GM23338 (cell line): ENCODE results near the gene NPHS1. TPM values are rescaled to one million over a fixed set of nuclear protein-coding genes. Genes with fewer than 3 reads are reported as not detected.

Experiments used
- ATAC-seq: fragments of 200-7000 bp; cut with Tn5 transposase; 3 replicates; pipeline ENCODE4 v1.9.1; 2020
- DNase-seq: peaks from one replicate; pipeline ENCODE4 v3.0.0-alpha.2; 2015; ENCODE audit warnings: low spot score
- H2AFZ ChIP-seq: fragments of 200-600 bp; sonication (generic); 2 replicates; pipeline ENCODE4 v1.8.0; 2016; ENCODE audit warnings: antibody characterized with exemption, mild to moderate bottlenecking, moderate library complexity
- H3F3A ChIP-seq: fragments of 200-600 bp; sonication (generic); replicated peaks from 2 replicates; pipeline ENCODE4 v1.8.0; 2017; ENCODE audit warnings: antibody characterized with exemption, mixed run types, low read depth
- H3K27ac ChIP-seq: fragments of 200-600 bp; sonication (generic); 2 replicates; pipeline ENCODE4 v1.6.1; 2016; ENCODE audit warnings: low read depth
- H3K27me3 ChIP-seq: fragments of 200-600 bp; sonication (generic); 2 replicates; pipeline ENCODE4 v1.8.0; 2016; ENCODE audit warnings: mild to moderate bottlenecking, mixed run types, moderate library complexity; ENCODE audit not compliant: insufficient read depth
- H3K36me3 ChIP-seq: fragments of 200-600 bp; sonication (generic); 2 replicates; pipeline ENCODE4 v1.8.0; 2016; ENCODE audit warnings: mild to moderate bottlenecking; ENCODE audit not compliant: insufficient read depth
- H3K4me1 ChIP-seq: fragments of 200-600 bp; sonication (generic); 2 replicates; pipeline ENCODE4 v1.8.0; 2016; ENCODE audit warnings: mild to moderate bottlenecking, moderate library complexity; ENCODE audit not compliant: insufficient read depth
- H3K4me2 ChIP-seq: fragments of 200-600 bp; sonication (generic); 2 replicates; pipeline ENCODE4 v1.7.1; 2017; ENCODE audit warnings: mixed run types
- H3K4me3 ChIP-seq: fragments of 200-600 bp; sonication (generic); 2 replicates; pipeline ENCODE4 v1.6.1; 2016; ENCODE audit warnings: mixed run types
- H3K79me2 ChIP-seq: fragments of 200-600 bp; sonication (generic); replicated peaks from 2 replicates; pipeline ENCODE4 v1.8.0; 2017; ENCODE audit warnings: mild to moderate bottlenecking; ENCODE audit not compliant: insufficient read depth
- H3K9me2 ChIP-seq: fragments of 200-600 bp; sonication (generic); 2 replicates; pipeline ENCODE4 v1.8.0; 2017; ENCODE audit not compliant: insufficient read depth
- H4K20me1 ChIP-seq: fragments of 200-600 bp; sonication (generic); replicated peaks from 2 replicates; pipeline ENCODE4 v1.8.0; 2017; ENCODE audit warnings: mild to moderate bottlenecking; ENCODE audit not compliant: insufficient read depth
- H3K27ac Mint-ChIP-seq: 2 replicates; pipeline ENCODE4 v1.8.0; 2020; ENCODE audit warnings: inconsistent platforms, mild to moderate bottlenecking, moderate library complexity, mixed read lengths
- H3K27me3 Mint-ChIP-seq: 3 replicates; pipeline ENCODE4 v1.8.0; 2022; ENCODE audit warnings: low read depth, mild to moderate bottlenecking, moderate library complexity, mixed read lengths, inconsistent platforms; ENCODE audit not compliant: insufficient read depth, poor library complexity
- H3K36me3 Mint-ChIP-seq: 3 replicates; pipeline ENCODE4 v1.8.0; 2021; ENCODE audit warnings: low read depth, mild to moderate bottlenecking, inconsistent platforms, moderate library complexity, mixed read lengths
- H3K4me1 Mint-ChIP-seq: 3 replicates; pipeline ENCODE4 v1.8.0; 2020; ENCODE audit warnings: mild to moderate bottlenecking, inconsistent platforms, mixed read lengths
- H3K4me3 Mint-ChIP-seq: 3 replicates; pipeline ENCODE4 v1.8.0; 2021; ENCODE audit warnings: moderate library complexity, mild to moderate bottlenecking, inconsistent platforms, mixed read lengths
- H3K9me3 Mint-ChIP-seq: 3 replicates; pipeline ENCODE4 v1.8.0; 2020; ENCODE audit warnings: moderate library complexity, mild to moderate bottlenecking, inconsistent platforms, mixed read lengths
- CREB1 ChIP-seq: fragments of 250-450 bp; sonication (Bioruptor Pico); IDR thresholded peaks from 2 replicates; pipeline ENCODE4 v1.5.0; 2020; ENCODE audit warnings: low read depth, mild to moderate bottlenecking, moderate library complexity
- EZH2phosphoT487 ChIP-seq: fragments of 200-600 bp; sonication (generic); IDR thresholded peaks from one replicate; pipeline ENCODE4 v1.8.1; 2018; ENCODE audit warnings: antibody characterized with exemption; ENCODE audit not compliant: unreplicated experiment
- JUNB ChIP-seq: IDR thresholded peaks from one replicate; pipeline ENCODE4 v1.6.1; 2016; ENCODE audit warnings: antibody characterized with exemption; ENCODE audit not compliant: unreplicated experiment
- POLR2AphosphoS5 ChIP-seq: IDR thresholded peaks from 2 replicates; pipeline ENCODE4 v1.6.1; 2016; ENCODE audit warnings: antibody characterized with exemption, low read depth
- STAT1 ChIP-seq: IDR thresholded peaks from one replicate; pipeline ENCODE4 v1.6.1; 2016; ENCODE audit warnings: antibody characterized with exemption; ENCODE audit not compliant: unreplicated experiment
- ZNF331 ChIP-seq: fragments of 250-450 bp; sonication (Bioruptor Pico); IDR thresholded peaks from 2 replicates; pipeline ENCODE4 v1.5.0; 2020; ENCODE audit warnings: low read depth, mild to moderate bottlenecking, moderate library complexity
- polyA plus RNA-seq: library from polyadenylated mRNA; unstranded; fragments of >200 nt; fragmentation: Nextera tagmentation; extraction: Ambion mirVana; gene quantifications from 2 replicates; pipeline ENCODE4 v1.2.1, GENCODE V29; 2016
- total RNA-seq: library from RNA; depleted of rRNA; stranded (reverse); fragments of >200 nt; shearing (Covaris generic); gene quantifications from 2 replicates; pipeline ENCODE4 v1.2.3, GENCODE V29; 2014
- TF ChIP-seq, protein P1 (sequence below): IDR thresholded peaks from one replicate; pipeline ENCODE4 v1.6.1; 2018; ENCODE audit warnings: antibody characterized with exemption; ENCODE audit not compliant: unreplicated experiment
- TF ChIP-seq, protein P2 (sequence below), 2 experiments: fragments of 200-600 bp in 1 of 2; sonication (generic) in 1 of 2; conservative IDR thresholded peaks; 2 replicates each; pipeline versions ENCODE4 v1.5.1 to v1.6.1; 2016 to 2017; ENCODE audit warnings: antibody characterized with exemption in 2 of 2, low read depth in 2 of 2, mild to moderate bottlenecking in 2 of 2, moderate library complexity in 1 of 2
- TF ChIP-seq, protein P3 (sequence below): IDR thresholded peaks from 2 replicates; pipeline ENCODE4 v1.6.1; 2016; ENCODE audit warnings: antibody characterized with exemption

The NPHS1 gene
- total and polyA plus RNA-seq, 2 experiments from 2014 or later = 1.0 to 1.3 TPM

GRCh38 chr19:35790981-35791813 is 61.1 kb downstream of the NPHS1 start:
- Mint-ChIP-seq H3K27ac (no peak overlapping the region), H3K4me1 (peaks cover 3% of the 10 kb centered on the region), H3K4me3 (no peak overlapping the region), H3K9me3 (no peaks in the 10 kb centered on the region), H3K36me3 (no peaks in the 10 kb centered on the region), H3K27me3 (peaks cover 17% of the 10 kb centered on the region)
- no peaks in the 10 kb centered on the region for H3K9me2 ChIP-seq
- H3F3A ChIP-seq = 0 out of 2 replicates have a peak, but pooled peaks cover 5% of the 10 kb centered on the region
- no peak overlapping the region for H3K27ac ChIP-seq
- peak; percentile 56 for ATAC-seq
- TF ChIP-seq, protein P1, sequence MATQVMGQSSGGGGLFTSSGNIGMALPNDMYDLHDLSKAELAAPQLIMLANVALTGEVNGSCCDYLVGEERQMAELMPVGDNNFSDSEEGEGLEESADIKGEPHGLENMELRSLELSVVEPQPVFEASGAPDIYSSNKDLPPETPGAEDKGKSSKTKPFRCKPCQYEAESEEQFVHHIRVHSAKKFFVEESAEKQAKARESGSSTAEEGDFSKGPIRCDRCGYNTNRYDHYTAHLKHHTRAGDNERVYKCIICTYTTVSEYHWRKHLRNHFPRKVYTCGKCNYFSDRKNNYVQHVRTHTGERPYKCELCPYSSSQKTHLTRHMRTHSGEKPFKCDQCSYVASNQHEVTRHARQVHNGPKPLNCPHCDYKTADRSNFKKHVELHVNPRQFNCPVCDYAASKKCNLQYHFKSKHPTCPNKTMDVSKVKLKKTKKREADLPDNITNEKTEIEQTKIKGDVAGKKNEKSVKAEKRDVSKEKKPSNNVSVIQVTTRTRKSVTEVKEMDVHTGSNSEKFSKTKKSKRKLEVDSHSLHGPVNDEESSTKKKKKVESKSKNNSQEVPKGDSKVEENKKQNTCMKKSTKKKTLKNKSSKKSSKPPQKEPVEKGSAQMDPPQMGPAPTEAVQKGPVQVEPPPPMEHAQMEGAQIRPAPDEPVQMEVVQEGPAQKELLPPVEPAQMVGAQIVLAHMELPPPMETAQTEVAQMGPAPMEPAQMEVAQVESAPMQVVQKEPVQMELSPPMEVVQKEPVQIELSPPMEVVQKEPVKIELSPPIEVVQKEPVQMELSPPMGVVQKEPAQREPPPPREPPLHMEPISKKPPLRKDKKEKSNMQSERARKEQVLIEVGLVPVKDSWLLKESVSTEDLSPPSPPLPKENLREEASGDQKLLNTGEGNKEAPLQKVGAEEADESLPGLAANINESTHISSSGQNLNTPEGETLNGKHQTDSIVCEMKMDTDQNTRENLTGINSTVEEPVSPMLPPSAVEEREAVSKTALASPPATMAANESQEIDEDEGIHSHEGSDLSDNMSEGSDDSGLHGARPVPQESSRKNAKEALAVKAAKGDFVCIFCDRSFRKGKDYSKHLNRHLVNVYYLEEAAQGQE = no peak
- TF ChIP-seq, protein P2, sequence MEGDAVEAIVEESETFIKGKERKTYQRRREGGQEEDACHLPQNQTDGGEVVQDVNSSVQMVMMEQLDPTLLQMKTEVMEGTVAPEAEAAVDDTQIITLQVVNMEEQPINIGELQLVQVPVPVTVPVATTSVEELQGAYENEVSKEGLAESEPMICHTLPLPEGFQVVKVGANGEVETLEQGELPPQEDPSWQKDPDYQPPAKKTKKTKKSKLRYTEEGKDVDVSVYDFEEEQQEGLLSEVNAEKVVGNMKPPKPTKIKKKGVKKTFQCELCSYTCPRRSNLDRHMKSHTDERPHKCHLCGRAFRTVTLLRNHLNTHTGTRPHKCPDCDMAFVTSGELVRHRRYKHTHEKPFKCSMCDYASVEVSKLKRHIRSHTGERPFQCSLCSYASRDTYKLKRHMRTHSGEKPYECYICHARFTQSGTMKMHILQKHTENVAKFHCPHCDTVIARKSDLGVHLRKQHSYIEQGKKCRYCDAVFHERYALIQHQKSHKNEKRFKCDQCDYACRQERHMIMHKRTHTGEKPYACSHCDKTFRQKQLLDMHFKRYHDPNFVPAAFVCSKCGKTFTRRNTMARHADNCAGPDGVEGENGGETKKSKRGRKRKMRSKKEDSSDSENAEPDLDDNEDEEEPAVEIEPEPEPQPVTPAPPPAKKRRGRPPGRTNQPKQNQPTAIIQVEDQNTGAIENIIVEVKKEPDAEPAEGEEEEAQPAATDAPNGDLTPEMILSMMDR (conservative IDR thresholded peaks at IDR 0.05; ENCODE audit: low read depth in 2 of 2) = peak; percentile 17 to 48; a peak in 3 of 4 replicates
- no peaks in the 10 kb centered on the region for H3K4me1 ChIP-seq
- no peak overlapping the region for H3K4me2 ChIP-seq
- peak; percentile 41 for DNase-seq
- H3K36me3 ChIP-seq = no peaks in the 10 kb centered on the region
- H3K27me3 ChIP-seq = peaks cover 13% of the 10 kb centered on the region
- H2AFZ ChIP-seq = no peak overlapping the region
- H3K79me2 ChIP-seq = no peaks in the 10 kb centered on the region
- H3K4me3 ChIP-seq = no peak overlapping the region
- H4K20me1 ChIP-seq = no peaks in the 10 kb centered on the region

- H3K27me3 Mint-ChIP-seq = peaks cover 20% of the 10 kb centered on the region
- H3K27me3 ChIP-seq = peaks cover 3% of the 10 kb centered on the region; the same call in 1 of the 2 replicates
- no peaks in the 10 kb centered on the region for H4K20me1 ChIP-seq
- no peaks in the 10 kb centered on the region for H3K36me3 ChIP-seq
- no peak overlapping the region for H3K27ac ChIP-seq
- H3K27ac Mint-ChIP-seq = no peak overlapping the region
- H2AFZ ChIP-seq = no peak overlapping the region
- ATAC-seq (no peak), DNase-seq (no peak)
- no peak overlapping the region for H3K4me3 ChIP-seq
- 0 out of 2 replicates have a peak, but pooled peaks cover 4% of the 10 kb centered on the region for H3F3A ChIP-seq
- H3K4me1 ChIP-seq = peaks cover 4% of the 10 kb centered on the region; the same call in 1 of the 2 replicates
- H3K4me3 Mint-ChIP-seq = no peak overlapping the region
- H3K9me2 ChIP-seq = no peaks in the 10 kb centered on the region
- no peaks in the 10 kb centered on the region for H3K9me3 Mint-ChIP-seq
- no peaks in the 10 kb centered on the region for H3K36me3 Mint-ChIP-seq
- H3K79me2 ChIP-seq = no peaks in the 10 kb centered on the region
- peaks cover 12% of the 10 kb centered on the region for H3K4me1 Mint-ChIP-seq
- H3K4me2 ChIP-seq = no peak overlapping the region
- TF ChIP-seq STAT1 = no peak
- TF ChIP-seq ZNF331 = no peak
- TF ChIP-seq, protein P2 (conservative IDR thresholded peaks at IDR 0.05; ENCODE audit: low read depth in 2 of 2) = no peak
- TF ChIP-seq CREB1 (CRISPR knock-in tag) = no peak
- TF ChIP-seq POLR2AphosphoS5 = no peak
- TF ChIP-seq, protein P3, sequence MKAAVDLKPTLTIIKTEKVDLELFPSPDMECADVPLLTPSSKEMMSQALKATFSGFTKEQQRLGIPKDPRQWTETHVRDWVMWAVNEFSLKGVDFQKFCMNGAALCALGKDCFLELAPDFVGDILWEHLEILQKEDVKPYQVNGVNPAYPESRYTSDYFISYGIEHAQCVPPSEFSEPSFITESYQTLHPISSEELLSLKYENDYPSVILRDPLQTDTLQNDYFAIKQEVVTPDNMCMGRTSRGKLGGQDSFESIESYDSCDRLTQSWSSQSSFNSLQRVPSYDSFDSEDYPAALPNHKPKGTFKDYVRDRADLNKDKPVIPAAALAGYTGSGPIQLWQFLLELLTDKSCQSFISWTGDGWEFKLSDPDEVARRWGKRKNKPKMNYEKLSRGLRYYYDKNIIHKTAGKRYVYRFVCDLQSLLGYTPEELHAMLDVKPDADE = no peak
- no peak for TF ChIP-seq JUNB
- no peak for TF ChIP-seq EZH2phosphoT487
These were observed 62.0 kb downstream of the NPHS1 start for GRCh38 chr19:35789978-35790944.
